Chondrocyte (in vitro differentiated cells): ENCODE measurements around the gene VHLL. TPM values are rescaled to one million over a fixed set of nuclear protein-coding genes. Genes with fewer than 3 reads are reported as not detected.
"Not testable (repeated sequence)": the region's sequence is repeated elsewhere in the genome, so short reads cannot be mapped to it uniquely, and the experiment has no call there.

Experiments used
- DNase-seq: peaks from one replicate; pipeline ENCODE4 v3.0.0; 2021; ENCODE audit warnings: mixed read lengths, low spot score
- H3K27ac Mint-ChIP-seq: one replicate; pipeline ENCODE4 v1.8.0; 2021; ENCODE audit warnings: mild to moderate bottlenecking, moderate library complexity, mixed read lengths; ENCODE audit not compliant: unreplicated experiment
- H3K27me3 Mint-ChIP-seq: 2 replicates; pipeline ENCODE4 v1.8.0; 2021; ENCODE audit warnings: low read depth, mixed read lengths
- H3K36me3 Mint-ChIP-seq: 2 replicates; pipeline ENCODE4 v1.8.0; 2021; ENCODE audit warnings: low read depth, mixed read lengths
- H3K4me1 Mint-ChIP-seq: 2 replicates; pipeline ENCODE4 v1.8.0; 2021; ENCODE audit warnings: low read depth, mild to moderate bottlenecking, mixed read lengths
- H3K4me3 Mint-ChIP-seq: one replicate; pipeline ENCODE4 v1.8.0; 2021; ENCODE audit warnings: mild to moderate bottlenecking, moderate library complexity, mixed read lengths; ENCODE audit not compliant: unreplicated experiment
- H3K9me3 Mint-ChIP-seq: 2 replicates; pipeline ENCODE4 v1.8.0; 2021; ENCODE audit warnings: low read depth, mixed read lengths
- long read RNA-seq: library from polyadenylated mRNA; stranded (forward); transcript quantifications from one replicate; pipeline ENCODE4 v2.0.0, GENCODE V29; 2021
- total RNA-seq: library from RNA; stranded (reverse); gene quantifications from 3 replicates; pipeline ENCODE4 v1.2.1, GENCODE V29; 2021
- TF ChIP-seq, protein P1 (sequence below): fragments of 200-600 bp; sonication (generic); IDR thresholded peaks from 2 replicates; pipeline ENCODE4 v1.5.0; 2021; ENCODE audit warnings: antibody characterized with exemption, mild to moderate bottlenecking, moderate library complexity

Gene VHLL
- total RNA-seq: not detected in 3 replicates
- long read RNA-seq: 0 reads

DNA sequence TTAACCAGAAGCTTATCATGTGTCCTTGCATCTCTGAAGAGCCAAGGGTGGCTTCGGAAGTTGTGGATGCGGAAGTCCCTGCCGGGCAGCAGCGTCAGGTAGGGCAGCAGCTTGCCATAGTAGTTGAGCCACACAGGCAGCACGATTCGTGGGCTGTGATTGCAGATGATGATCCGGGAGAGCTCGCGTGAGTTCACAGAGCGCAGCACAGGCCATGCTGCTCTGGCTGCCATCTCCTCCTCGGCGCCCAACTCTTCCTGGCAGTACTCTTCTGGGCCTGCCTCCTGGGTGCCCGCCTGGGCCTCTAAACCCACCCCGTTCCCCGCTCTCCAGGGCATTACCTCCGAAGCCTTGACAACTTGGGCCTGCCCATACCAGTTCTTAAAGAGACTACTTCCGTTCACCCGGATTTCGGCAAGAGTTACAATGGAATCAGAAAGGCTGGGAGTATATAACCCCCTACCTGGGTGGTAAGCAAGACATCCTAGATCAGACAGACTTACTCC is at the start of gene VHLL:
TSS of gene VHLL (minus strand) at position 456 of the 506 bp plus-strand sequence. CDS start at position 338, 118 bp downstream.
- Mint-ChIP-seq H3K27me3 (no peaks in the 10 kb centered on the region), H3K4me1 (peaks cover 19% of the 10 kb centered on the region), H3K27ac (no peak within 1 kb of the TSS), H3K36me3 (peaks cover 1% of the 10 kb centered on the region), H3K9me3 (no peaks in the 10 kb centered on the region), H3K4me3 (no peak within 1 kb of the TSS)
- TF ChIP-seq, protein P1, sequence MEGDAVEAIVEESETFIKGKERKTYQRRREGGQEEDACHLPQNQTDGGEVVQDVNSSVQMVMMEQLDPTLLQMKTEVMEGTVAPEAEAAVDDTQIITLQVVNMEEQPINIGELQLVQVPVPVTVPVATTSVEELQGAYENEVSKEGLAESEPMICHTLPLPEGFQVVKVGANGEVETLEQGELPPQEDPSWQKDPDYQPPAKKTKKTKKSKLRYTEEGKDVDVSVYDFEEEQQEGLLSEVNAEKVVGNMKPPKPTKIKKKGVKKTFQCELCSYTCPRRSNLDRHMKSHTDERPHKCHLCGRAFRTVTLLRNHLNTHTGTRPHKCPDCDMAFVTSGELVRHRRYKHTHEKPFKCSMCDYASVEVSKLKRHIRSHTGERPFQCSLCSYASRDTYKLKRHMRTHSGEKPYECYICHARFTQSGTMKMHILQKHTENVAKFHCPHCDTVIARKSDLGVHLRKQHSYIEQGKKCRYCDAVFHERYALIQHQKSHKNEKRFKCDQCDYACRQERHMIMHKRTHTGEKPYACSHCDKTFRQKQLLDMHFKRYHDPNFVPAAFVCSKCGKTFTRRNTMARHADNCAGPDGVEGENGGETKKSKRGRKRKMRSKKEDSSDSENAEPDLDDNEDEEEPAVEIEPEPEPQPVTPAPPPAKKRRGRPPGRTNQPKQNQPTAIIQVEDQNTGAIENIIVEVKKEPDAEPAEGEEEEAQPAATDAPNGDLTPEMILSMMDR: no peak
- no peak for DNase-seq

DNA sequence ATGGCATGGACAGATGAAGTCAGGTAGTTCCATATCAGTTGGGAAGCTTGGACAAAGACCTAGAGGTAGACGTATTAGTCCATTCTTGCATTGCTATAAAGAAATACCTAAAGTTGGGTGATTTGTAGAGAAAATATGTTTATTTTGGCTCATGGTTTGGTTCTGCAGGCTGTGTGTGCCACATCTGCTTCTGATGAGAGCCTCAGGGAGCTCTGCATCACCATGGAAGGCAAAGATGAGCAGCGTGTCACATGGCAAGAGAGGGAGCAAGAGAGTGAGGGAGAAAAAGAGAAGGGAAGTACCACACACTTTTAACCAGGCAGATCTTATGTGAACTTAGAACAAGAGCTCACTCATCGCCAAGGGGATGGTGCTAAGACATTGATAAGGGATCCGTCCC is 48.2 kb upstream of the VHLL start:
- TF ChIP-seq, protein P1: no peak
- Mint-ChIP-seq H3K36me3 (no peaks in the 10 kb centered on the region), H3K4me1 (peaks cover 7% of the 10 kb centered on the region), H3K9me3 (no peaks in the 10 kb centered on the region), H3K27ac (no peak overlapping the region), H3K4me3 (no peak overlapping the region), H3K27me3 (peaks cover 20% of the 10 kb centered on the region)
- no peak for DNase-seq

DNA sequence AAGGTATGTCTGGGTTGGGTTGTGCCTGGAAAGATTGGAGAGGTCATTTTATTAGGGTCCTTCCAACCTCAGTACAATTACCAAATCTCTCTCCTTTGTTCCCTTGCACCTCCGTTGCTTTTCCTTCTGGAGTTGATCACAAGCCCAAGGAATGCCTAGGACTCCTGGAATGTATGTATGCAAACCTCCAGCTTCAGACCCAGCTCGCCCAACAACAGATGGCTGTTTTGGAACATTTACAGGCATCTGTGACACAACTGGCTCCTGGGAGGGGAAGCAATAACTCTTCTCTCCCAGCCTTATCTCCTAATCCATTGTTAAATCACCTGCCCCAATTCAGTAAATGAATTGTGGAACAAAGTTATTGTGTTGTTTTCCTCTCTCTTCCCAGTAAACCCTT is 47.5 kb upstream of the VHLL start:
- Mint-ChIP-seq H3K27ac (no peak overlapping the region), H3K9me3 (no peaks in the 10 kb centered on the region), H3K4me1 (peaks cover 7% of the 10 kb centered on the region), H3K36me3 (no peaks in the 10 kb centered on the region), H3K4me3 (no peak overlapping the region), H3K27me3 (peaks cover 20% of the 10 kb centered on the region)
- TF ChIP-seq, protein P1: no peak
- DNase-seq: no peak

DNA sequence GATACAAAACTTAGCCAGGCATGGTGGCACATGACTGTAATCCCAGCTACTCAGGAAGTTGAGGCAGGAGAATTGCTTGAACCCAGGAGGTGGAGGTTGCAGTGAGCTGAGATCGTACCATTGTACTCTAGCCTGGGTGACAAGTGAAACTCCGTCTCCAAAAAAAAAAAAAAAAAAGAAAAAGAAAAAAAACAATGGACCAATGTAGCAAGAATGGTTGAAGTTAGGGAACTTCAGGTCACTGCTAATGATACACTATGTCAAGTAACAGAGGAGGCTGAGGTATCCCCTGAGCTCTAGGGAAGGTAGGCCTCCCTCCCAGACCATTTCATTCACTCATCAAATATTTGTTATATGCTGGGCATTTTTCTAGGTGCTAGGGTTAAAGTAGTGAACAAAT is 46.9 kb upstream of the VHLL start:
- H3K9me3 Mint-ChIP-seq, H3K4me1 Mint-ChIP-seq, H3K4me3 Mint-ChIP-seq, DNase-seq, H3K27ac Mint-ChIP-seq, H3K36me3 Mint-ChIP-seq: not testable (repeated sequence)
- peaks cover 20% of the 10 kb centered on the region for H3K27me3 Mint-ChIP-seq

DNA sequence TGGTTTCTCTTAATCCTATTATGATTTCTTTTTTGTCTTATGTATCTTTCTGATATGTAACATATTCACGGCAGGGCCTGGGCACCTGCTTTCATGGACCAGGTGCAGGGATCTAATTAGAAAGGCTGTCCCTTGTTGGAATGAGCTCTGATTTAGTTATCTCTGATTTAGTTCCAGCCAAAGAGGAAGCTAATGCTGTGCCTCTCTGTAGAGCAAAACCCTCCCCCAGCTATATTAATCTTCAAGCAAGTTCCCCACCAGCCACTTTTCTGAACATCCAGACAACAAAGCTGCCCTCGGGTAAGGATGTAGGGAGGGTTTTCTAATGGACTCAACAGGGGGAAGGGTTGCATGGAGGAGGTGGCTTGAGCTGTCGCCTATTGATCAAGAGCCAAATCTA is 45.3 kb upstream of the VHLL start:
- Mint-ChIP-seq H3K9me3 (no peaks in the 10 kb centered on the region), H3K27ac (no peak overlapping the region), H3K27me3 (peaks cover 17% of the 10 kb centered on the region), H3K4me1 (peaks cover 7% of the 10 kb centered on the region), H3K4me3 (no peak overlapping the region), H3K36me3 (no peaks in the 10 kb centered on the region)
- TF ChIP-seq, protein P1: no peak
- no peak for DNase-seq
